Spleen (tissue), 11 donors: ENCODE data around the gene CEND1. TPM values are rescaled to one million over a fixed set of nuclear protein-coding genes. Genes with fewer than 3 reads are reported as not detected.

Source experiments
- DNase-seq: peaks from one replicate; pipeline ENCODE4 v3.0.0-alpha.2; 2020
- H3K27ac ChIP-seq, 8 donors: fragments of 200-600 bp; sonication (generic) in 7 of 8; 1 replicate in 4 of 8; 2 replicates in 4 of 8; pipeline versions ENCODE4 v1.5.0 to v1.8.0; 2016 to 2021; ENCODE audit warnings: inconsistent platforms in 4 of 8, mild to moderate bottlenecking in 4 of 8, moderate library complexity in 1 of 8
- H3K27me3 ChIP-seq, 7 donors: fragments of 200-600 bp; sonication (generic) in 6 of 7; replicated peaks in 1 of 7; 1 replicate in 4 of 7; 2 replicates in 3 of 7; pipeline versions ENCODE4 v1.5.0 to v1.8.0; 2016 to 2021; ENCODE audit warnings: inconsistent platforms in 3 of 7, mild to moderate bottlenecking in 1 of 7
- H3K36me3 ChIP-seq, 6 donors: fragments of 200-600 bp; sonication (generic) in 5 of 6; 1 replicate in 4 of 6; 2 replicates in 2 of 6; pipeline versions ENCODE4 v1.5.0 to v1.8.0; 2016 to 2021; ENCODE audit warnings: inconsistent platforms in 2 of 6
- H3K4me1 ChIP-seq, 6 donors: fragments of 200-600 bp; sonication (generic) in 5 of 6; 1 replicate in 3 of 6; 2 replicates in 3 of 6; pipeline versions ENCODE4 v1.5.0 to v1.8.0; 2016 to 2021; ENCODE audit warnings: inconsistent platforms in 3 of 6
- H3K4me3 ChIP-seq, 8 donors: fragments of 200-600 bp; sonication (generic) in 7 of 8; 1 replicate in 4 of 8; 2 replicates in 4 of 8; pipeline versions ENCODE4 v1.5.0 to v1.8.0; 2016 to 2021; ENCODE audit warnings: inconsistent platforms in 4 of 8, mild to moderate bottlenecking in 4 of 8, moderate library complexity in 2 of 8
- H3K9me3 ChIP-seq, 8 donors: fragments of 200-600 bp; sonication (generic) in 7 of 8; 1 replicate in 4 of 8; 2 replicates in 4 of 8; pipeline versions ENCODE4 v1.5.0 to v1.8.0; 2016 to 2021; ENCODE audit warnings: inconsistent platforms in 4 of 8
- CTCF ChIP-seq, 11 experiments: fragments of 200-600 bp in 7 of 11; fragments of 450-650 bp in 4 of 11; sonication (generic) in 4 of 11; IDR thresholded peaks in 8 of 11; conservative IDR thresholded peaks in 3 of 11; 1 replicate in 7 of 11; 2 replicates in 4 of 11; pipeline versions ENCODE4 v1.4.0 to v1.8.0; 2016 to 2021; ENCODE audit warnings: antibody characterized with exemption in 11 of 11, inconsistent platforms in 4 of 11, mild to moderate bottlenecking in 1 of 11
- POLR2A ChIP-seq, 3 donors: fragments of 450-650 bp; IDR thresholded peaks; one replicate each; pipeline ENCODE4 v1.5.1; 2017; ENCODE audit warnings: antibody characterized with exemption in 3 of 3, mild to moderate bottlenecking in 1 of 3
- POLR2AphosphoS5 ChIP-seq, 3 donors: sonication (generic); formaldehyde crosslinking; IDR thresholded peaks; one replicate each; pipeline ENCODE4 v1.5.1; 2017; ENCODE audit warnings: antibody characterized with exemption in 3 of 3
- WGBS, 5 donors: extraction: QIAGEN DNeasy Blood & Tissue Kit in 3 of 5; methylation state at CpG; one replicate each; pipeline versions ENCODE4 v1.1.5 to v1.1.7; 2013 to 2018; 5-methylcytosine and 5-hydroxymethylcytosine counted together
- intact Hi-C: fragments of 100-400 bp; cut with DNase I; formaldehyde crosslinking; loops from one replicate; pipeline ENCODE4 v1.15.0; 2023; ENCODE audit warnings: low total_unique reads
- polyA plus RNA-seq, 3 donors: library from polyadenylated mRNA; stranded (reverse); fragments of 200-250 nt; gene quantifications; one replicate each; pipeline ENCODE4 v1.2.1, GENCODE V29; 2013
- total RNA-seq, 7 donors: library from RNA; depleted of rRNA in 3 of 7; stranded (reverse); fragments of >200 nt in 3 of 7; fragmentation: NEBNext Ultra II Directional in 4 of 7; extraction: Animal tissue kit (Norgen Biotek cat#: 25700) in 4 of 7; gene quantifications; one replicate each; pipeline versions ENCODE4 v1.1.0 to v1.2.1, GENCODE V29; 2016 to 2021
- donor health status: healthy with polysubstance abuse.
- donor health status: DM: no; HTN: no; CAD: no; lungs with moderate emphysema.
- donor health status: DM: no; HTN: no; CAD: no.
- donor health status: Bipolar disorder and iron deficiency.
- donor health status: healthy.
- donor health status: DM: no; HTN: no; CAD: no.
- donor health status: DM: yes; HTN: yes; CAD: no.

CEND1 gene
- total and polyA plus RNA-seq, 10 donors: 0.29 to 0.42 (median 0.42) TPM; not detected in 7

DNA sequence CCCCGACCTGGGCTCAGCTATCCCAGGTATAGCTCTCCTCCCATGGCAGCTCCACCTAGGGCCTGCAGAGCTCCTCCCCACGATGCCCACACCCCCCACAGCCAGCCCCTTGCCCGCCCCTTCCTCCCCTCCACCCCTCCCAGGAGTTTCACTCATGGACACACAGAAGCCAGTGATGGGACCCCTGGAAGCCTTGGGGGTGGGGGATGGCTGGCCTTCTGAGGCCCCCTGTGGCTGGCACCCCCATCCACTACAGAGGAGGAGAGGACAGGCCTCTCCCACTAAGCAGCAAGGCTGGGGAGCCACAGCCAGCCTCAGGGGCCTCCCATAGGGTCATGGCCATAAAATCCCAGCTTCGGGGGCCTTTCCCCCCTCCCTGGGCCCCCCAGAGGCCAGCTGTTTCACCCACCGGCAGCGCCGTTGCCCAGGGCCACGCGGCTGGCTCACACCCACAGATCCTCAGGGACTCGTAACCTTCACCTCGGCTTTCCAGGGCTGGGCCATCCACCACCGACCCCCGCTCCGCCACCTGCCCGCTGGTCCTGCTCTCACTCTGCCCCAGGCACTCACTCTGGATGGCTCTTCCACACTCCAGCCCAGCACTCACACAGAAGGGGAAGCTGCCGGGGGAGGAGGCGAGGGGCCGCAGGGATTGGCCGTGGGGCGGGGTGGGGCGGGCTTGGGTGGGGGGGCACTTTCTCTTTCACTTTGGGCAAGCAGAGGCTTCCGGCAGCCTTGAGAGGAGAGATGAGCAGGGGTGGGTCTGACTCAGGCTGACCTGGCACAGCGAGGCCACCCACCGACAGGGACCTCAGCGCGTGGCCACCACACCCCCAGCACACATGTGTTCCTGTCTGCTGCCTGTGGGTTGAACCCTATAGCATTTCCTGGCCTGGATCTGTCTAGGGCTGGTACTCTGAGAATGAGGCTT, 6.0 kb upstream of the CEND1 start:
- 3 to 7% (median 4%) methylated on average over 12 to 26 of the region's 26 CpGs for WGBS, 5 donors
- TF ChIP-seq POLR2AphosphoS5 (IDR thresholded peaks at IDR 0.05): peak; percentile 71 to 78 (median 77)
- no peak for TF ChIP-seq POLR2A (IDR thresholded peaks at IDR 0.05)
- no peak for TF ChIP-seq CTCF (IDR thresholded peaks at IDR 0.05 in 8 of 11, conservative IDR thresholded peaks at IDR 0.05 in 3 of 11)
- intact Hi-C loops: no loop called here
- no peaks in the 10 kb centered on the region for H3K9me3 ChIP-seq
- H3K4me1 ChIP-seq: peaks cover 15 to 49% (median 42%) of the 10 kb centered on the region in 6 donors
- peaks cover 0 to 59% (median 32%) of the 10 kb centered on the region in 6 donors for H3K36me3 ChIP-seq
- H3K27me3 ChIP-seq: peaks cover 0 to 2% (median 0%) of the 10 kb centered on the region in 7 donors
- H3K4me3 ChIP-seq: peak overlapping the region; percentile 46 to 96 (median 92)
- H3K27ac ChIP-seq: peak overlapping the region; percentile 78 to 96 (median 89)
- DNase-seq: peak; percentile 94

GRCh38 chr11:794766-795633, 5.1 kb upstream of the CEND1 start:
- H3K4me3 ChIP-seq: peak overlapping the region in 6 of 8 donors; percentile 73 to 96 (median 92)
- intact Hi-C loops: no loop called here

DNA sequence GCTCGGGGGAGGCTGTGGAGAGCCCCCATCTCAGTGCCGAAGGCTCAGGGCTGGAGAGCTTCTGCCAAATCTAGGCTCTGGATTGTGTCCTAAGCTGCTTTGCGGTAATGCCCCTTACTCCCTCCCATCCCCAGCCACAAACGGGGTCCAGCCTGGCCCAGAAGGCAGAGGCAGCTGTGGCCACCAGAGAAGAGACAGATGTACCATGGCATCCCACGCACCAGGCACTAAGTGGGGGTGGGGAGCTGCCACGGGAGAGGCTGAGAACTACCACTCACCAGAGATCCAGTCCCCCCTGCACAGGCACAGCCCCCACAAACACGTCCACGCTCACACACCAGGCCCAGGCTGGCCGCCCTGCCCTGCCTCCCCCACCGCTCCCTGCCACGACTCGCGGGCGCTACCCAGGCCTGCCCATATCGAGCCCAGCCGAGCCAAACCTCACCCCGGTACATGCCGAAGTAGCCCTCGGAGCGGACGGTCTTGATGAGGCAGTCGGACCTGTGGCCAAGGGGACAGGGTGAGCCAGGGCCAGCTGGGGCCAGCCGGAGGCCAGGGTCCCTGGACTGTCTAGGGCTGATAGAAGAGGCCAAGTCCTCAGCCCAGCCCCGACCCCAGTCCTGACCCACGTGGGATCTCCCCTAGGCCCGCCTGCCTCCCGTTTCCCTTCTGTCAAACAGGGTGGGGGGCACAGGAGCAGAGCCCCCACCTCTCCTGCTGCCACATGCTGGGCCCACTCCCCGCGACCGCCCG, 4.3 kb upstream of the CEND1 start:
- Histone ChIP-seq H3K4me3 (no peak overlapping the region), H3K9me3 (no peaks in the 10 kb centered on the region), H3K27me3 (peaks cover 0 to 19% (median 14%) of the 10 kb centered on the region in 7 donors), H3K36me3 (peaks cover 0 to 45% (median 25%) of the 10 kb centered on the region in 6 donors), H3K4me1 (peaks cover 15 to 60% (median 49%) of the 10 kb centered on the region in 6 donors), H3K27ac (no peak overlapping the region)
- WGBS, 5 donors: 89 to 95% (median 91%) methylated on average over 22 to 31 of the region's 31 CpGs
- DNase-seq: no peak
- intact Hi-C loops: no loop called here
- TF ChIP-seq CTCF (IDR thresholded peaks at IDR 0.05 in 8 of 11, conservative IDR thresholded peaks at IDR 0.05 in 3 of 11) (no peak), POLR2AphosphoS5 (IDR thresholded peaks at IDR 0.05) (peak in 1 of 3 donors; percentile 8)

More at GRCh38 chr11:794766-795633, 5.1 kb upstream of the CEND1 start:
- TF ChIP-seq POLR2AphosphoS5 (IDR thresholded peaks at IDR 0.05): no peak
- TF ChIP-seq POLR2A (IDR thresholded peaks at IDR 0.05): no peak
- no peak for TF ChIP-seq CTCF (IDR thresholded peaks at IDR 0.05 in 8 of 11, conservative IDR thresholded peaks at IDR 0.05 in 3 of 11)
- Histone ChIP-seq H3K27me3 (peaks cover 0 to 11% (median 6%) of the 10 kb centered on the region in 7 donors), H3K4me1 (peaks cover 15 to 54% (median 42%) of the 10 kb centered on the region in 6 donors), H3K9me3 (no peaks in the 10 kb centered on the region), H3K27ac (peak overlapping the region in 5 of 8 donors; percentile 78 to 96 (median 91)), H3K36me3 (peaks cover 0 to 53% (median 28%) of the 10 kb centered on the region in 6 donors)
- WGBS, 5 donors: 56 to 73% (median 69%) methylated on average over 29 to 38 of the region's 38 CpGs
- peak; percentile 83 for DNase-seq
